ENCODE measurements around the gene TSPEAR.

TSPEAR gene

GRCh38 chr21:44478124-44478800 lies 233.1 kb downstream of the TSPEAR start:
- DNase-seq, result no peak

- no peak for DNase-seq
Observed at GRCh38 chr21:44477712-44478111, 233.7 kb downstream of the TSPEAR start.

- DNase-seq, result no peak
Observed at GRCh38 chr21:44477131-44477530, 234.2 kb downstream of the TSPEAR start.

- no peak for DNase-seq
Observed at GRCh38 chr21:44475266-44475845, 236.0 kb downstream of the TSPEAR start.

GRCh38 chr21:44473915-44474555 lies 237.3 kb downstream of the TSPEAR start:
- no peak for DNase-seq

- DNase-seq, result no peak
Observed at GRCh38 chr21:44471996-44472395, 239.4 kb downstream of the TSPEAR start.

GRCh38 chr21:44471341-44471740 lies 240.0 kb downstream of the TSPEAR start:
- no peak for DNase-seq

GRCh38 chr21:44467859-44468195 lies 243.5 kb downstream of the TSPEAR start:
- DNase-seq, result no peak

GRCh38 chr21:44466996-44467858 lies 244.1 kb downstream of the TSPEAR start:
- no peak for DNase-seq

- no peak for DNase-seq
Observed at GRCh38 chr21:44466351-44466954, 244.9 kb downstream of the TSPEAR start.

- DNase-seq, result no peak
Observed at GRCh38 chr21:44464351-44464750, 247.0 kb downstream of the TSPEAR start.

- no peak for DNase-seq
Observed at GRCh38 chr21:44463724-44464123, 247.6 kb downstream of the TSPEAR start.

- no peak for DNase-seq
Observed at GRCh38 chr21:44462834-44463200, 248.6 kb downstream of the TSPEAR start.

GRCh38 chr21:44462086-44462833 lies 249.1 kb downstream of the TSPEAR start:
- no peak for DNase-seq

- no peak for DNase-seq
Observed at GRCh38 chr21:44461464-44462001, 249.8 kb downstream of the TSPEAR start.

- DNase-seq, result no peak
Observed at GRCh38 chr21:44461005-44461404, 250.4 kb downstream of the TSPEAR start.

- no peak for DNase-seq
Observed at GRCh38 chr21:44460441-44460755, 251.0 kb downstream of the TSPEAR start.

GRCh38 chr21:44459712-44460440 lies 251.5 kb downstream of the TSPEAR start:
- no peak for DNase-seq

- no peak for DNase-seq
Observed at GRCh38 chr21:44458971-44459711, 252.2 kb downstream of the TSPEAR start.

- no peak for DNase-seq
Observed at GRCh38 chr21:44456915-44457736, 254.2 kb downstream of the TSPEAR start.

Measured in T-helper 2 cell (primary cell).